GM18511 (cell line): ENCODE results near the gene PXMP4.
A peak's percentile ranks its signal among the peaks of the same experiment; 100 is the strongest.

Source experiments
- ATAC-seq: cut with Tn5 transposase; IDR thresholded peaks from one replicate; pipeline ENCODE4 v1.9.1; 2021; ENCODE audit warnings: mild to moderate bottlenecking, moderate library complexity; ENCODE audit not compliant: unreplicated experiment

The PXMP4 gene

DNA sequence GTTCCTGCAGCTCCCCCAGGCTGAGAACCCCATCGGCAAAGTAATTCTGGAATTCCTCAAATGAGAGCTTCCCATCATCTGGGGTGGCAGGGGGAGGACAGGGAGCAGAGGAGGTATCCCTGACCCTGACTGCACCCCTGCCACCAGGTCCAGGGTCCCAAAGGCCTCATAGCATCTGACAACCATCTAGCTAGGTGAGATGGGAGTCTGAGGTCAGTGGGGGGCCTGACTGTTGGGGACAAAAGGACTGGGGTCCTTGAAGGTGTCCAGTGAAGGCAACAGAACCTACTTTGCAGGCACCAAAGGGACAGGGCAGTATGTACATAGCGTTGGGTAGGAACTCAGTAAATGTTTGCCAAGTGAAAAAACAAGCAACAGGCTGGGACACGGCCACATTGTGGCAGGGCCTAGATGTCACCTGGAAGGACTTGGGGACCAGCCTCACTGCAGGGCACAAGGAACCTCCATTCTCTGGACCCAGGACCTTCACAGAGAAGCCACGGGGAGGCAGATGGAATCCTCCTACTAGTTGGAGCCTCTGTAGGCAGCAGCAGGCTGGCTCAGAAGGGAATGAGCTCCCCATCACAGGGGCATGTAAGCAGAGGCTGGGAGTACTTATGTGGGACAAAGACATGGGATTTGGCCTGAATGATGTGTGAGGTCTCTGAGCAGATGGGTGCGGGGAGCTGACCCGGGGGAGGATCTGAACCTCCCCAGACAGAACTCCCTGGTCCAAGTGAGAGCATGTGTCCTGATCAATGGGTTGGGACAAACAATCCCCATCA is 49.2 kb downstream of the PXMP4 start:
- ATAC-seq: no peak

DNA sequence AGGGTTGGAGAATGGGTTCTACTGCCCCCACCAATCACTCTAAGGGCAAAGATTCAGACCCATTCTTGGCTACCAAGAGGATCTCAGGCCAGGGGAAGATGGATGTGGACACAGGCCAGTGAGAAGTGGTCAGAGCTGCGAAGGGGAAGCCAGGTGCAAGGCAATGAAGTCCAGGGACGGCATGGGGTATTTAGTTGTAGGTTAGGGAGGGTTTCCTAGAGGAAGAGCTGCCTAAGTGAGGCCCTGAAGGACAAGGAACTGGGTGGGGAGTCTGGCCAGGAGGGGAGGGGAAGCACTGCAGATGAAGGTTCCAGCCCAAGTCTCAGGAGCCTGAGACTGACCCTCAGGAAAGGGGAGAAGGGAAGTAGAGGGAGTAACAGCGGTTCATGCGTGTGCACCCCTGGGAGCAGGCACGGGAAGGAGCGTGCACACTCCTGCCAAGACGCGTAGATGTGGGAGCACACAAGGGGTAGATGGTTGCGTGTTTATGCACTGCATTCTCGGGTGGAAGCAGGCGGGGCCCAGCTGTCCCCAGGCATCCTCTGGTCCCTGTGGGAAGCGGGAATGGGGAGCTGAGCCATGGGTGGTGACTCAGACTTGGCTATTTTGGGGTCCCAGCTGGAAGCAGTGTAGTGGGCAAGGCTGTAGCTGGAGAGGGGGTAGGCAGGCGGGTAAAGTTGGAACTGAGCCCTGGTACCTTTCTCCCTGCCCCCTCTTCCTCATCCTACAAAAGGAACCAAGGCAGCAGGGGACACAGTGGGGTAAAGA is 50.1 kb downstream of the PXMP4 start:
- ATAC-seq: no peak

DNA sequence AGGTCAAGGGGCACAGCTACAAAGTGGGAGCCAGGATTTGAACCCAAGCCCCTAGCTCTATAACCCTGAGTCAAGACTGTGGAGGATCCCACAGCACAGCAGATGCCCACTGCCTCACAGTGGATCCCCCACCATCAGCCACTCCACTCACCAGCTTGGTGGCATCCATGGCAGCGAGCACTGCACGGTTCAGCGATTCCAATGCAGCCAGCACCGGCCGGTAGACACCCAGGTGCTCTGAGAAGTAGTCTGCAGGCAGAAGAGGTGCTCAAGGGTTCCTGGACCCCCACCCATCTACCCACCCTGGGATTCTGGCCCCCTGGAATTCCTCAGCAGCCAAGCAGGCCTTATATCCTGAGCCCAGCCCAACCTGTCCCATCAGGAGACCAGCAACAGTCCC is 50.9 kb downstream of the PXMP4 start:
- no peak for ATAC-seq

DNA sequence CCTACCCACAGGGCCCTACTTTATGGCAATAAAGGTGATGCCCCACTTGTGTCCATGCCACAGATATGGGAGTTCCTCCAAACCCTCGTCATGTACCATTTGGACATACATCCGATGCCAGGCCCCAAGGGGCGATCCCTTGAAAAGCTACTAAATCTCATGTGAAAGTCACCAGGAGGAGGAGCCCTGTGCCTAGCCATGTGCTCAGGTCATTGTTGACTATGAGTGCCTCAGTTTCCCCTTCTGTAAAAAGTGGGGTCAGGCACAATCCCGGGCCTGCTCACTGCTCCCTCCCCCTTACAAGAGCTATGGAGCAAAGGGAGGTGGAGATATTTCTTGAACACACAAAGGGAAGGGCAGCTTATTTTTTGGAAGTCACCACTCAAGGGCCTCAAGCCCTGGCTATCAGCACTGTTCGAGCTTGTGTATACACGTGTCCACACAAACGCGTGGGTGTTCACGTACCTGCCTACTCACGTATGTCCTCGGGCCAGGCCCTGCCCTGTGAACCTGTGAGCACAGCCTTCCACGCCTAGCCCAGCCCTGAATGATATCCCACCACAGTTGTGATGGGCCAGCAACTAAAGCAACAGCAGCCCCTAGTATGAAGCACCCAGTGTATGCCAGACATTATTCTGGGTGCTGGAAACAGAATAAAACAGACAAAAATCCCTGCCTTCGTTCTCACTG is 51.5 kb downstream of the PXMP4 start:
- ATAC-seq: no peak

DNA sequence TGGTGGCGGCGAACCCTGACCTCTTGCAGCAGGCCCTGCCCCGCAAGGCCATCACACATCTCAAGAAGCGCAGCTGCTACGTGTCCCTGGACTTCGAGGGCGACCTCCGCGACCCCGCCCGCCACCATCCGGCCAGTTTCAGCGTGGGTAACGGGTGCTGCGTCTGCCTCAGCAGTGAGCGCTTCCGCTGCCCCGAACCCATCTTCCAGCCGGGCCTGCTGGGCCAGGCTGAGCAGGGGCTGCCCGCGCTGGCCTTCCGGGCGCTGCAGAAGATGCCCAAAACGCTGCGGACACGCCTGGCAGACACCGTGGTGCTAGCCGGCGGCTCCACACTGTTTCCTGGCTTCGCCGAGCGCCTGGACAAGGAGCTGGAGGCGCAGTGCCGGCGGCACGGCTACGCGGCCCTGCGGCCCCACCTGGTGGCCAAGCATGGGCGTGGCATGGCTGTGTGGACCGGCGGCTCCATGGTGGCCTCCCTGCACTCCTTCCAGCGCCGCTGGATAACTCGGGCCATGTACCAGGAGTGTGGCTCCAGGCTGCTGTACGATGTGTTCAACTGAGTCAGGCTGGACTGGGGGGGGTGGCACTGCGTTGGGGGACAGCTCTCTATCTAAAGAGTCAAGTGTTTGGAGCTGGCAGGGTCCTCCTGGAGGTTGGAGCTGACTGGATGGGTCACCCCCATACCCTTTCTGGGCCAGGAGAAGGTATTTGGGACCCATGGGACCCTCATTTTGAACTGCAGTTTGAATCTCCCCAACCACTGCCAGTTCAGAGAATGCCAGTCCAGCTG is 52.2 kb downstream of the PXMP4 start:
- ATAC-seq: peak; percentile 37

DNA sequence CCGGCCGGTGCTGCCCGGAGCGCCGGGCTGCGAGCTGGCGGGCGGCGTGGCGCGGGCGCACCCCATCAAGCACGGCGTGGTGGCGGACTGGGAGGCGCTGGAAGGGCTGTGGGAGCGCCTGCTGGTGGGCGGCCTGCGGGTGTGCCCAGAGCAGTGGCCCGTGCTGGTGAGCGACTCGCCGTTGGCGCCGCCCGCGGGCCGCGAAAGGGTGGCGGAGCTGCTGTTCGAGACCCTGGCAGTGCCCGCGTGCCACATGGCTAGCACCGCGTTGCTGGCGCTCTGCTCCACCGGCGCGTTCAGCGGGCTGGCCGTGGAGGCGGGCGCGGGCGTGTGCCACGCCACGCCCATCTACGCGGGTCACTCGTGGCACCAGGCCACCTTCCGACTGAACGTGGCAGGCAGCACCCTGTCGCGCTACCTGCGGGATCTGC is 52.9 kb downstream of the PXMP4 start:
- ATAC-seq: peak; percentile 14

DNA sequence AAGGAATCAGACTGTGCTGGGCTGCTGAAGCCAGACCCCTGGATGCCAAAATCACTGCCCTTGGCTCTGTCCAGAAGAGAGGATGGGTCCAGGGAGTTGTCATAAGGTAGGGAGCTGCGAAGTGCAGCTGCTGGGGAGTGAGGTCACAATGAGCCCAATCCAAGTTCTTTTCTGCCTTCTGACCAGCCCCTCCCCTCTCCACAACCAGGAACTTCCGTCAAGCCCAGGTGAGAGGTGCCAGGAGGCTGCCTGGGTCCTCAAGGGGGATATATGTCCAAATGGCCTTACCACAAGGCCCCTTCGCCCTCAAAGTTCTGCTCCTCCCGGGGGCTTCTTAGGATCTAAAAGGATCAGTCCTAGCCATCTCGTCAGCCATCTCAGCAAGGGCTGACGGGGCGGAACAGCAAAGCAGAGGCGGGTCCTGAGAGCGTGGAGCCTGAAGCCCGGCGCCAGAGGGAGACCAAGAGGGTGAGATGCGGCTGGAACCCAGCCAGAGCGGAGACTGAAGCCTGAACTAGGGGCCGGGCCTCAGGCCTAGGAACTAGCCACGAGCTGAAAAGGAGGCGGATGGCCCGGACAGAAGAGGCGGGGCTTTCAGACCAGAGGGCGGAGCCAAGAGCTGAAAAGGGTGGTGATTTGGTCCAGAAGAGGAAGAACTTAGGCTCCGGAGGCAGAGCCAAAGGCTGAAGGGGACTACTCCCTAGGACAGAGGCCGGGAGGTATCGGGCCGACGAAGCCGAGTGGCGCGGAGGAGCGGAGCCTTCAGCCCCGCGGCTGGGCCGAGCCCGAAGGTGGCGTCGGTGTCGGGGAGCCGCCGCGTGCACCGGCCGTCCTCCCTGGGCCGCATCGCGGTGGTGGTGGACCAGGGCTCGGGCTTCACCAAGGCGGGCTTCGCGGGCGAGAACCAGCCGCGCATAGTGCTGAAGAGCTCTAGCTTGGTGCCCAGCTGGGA is 53.5 kb downstream of the PXMP4 start, which contains the start of gene ACTL10:
TSS of gene ACTL10 (plus strand) at position 651 of the 952 bp plus-strand sequence. CDS start 555 bp downstream, outside the sequence.
- peak; percentile 71 for ATAC-seq

DNA sequence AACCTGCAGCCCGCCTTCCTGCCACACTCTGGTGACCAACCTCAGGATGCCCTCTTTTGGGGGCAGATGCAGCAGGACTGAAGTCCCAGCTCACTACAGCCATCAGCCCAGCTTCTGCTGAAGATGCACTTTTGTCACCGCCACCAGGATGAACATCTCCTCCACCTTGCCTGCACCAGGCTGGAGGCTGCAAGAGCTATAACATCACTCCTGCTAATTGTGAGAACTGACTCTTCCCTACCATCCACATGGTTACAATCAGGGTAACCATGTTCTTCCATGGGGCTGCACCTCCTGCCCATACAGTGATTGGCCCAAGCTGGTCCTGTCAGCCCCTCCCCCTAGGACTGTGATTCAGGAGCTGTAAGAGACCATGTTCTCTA is 55.4 kb downstream of the PXMP4 start:
- no peak for ATAC-seq

DNA sequence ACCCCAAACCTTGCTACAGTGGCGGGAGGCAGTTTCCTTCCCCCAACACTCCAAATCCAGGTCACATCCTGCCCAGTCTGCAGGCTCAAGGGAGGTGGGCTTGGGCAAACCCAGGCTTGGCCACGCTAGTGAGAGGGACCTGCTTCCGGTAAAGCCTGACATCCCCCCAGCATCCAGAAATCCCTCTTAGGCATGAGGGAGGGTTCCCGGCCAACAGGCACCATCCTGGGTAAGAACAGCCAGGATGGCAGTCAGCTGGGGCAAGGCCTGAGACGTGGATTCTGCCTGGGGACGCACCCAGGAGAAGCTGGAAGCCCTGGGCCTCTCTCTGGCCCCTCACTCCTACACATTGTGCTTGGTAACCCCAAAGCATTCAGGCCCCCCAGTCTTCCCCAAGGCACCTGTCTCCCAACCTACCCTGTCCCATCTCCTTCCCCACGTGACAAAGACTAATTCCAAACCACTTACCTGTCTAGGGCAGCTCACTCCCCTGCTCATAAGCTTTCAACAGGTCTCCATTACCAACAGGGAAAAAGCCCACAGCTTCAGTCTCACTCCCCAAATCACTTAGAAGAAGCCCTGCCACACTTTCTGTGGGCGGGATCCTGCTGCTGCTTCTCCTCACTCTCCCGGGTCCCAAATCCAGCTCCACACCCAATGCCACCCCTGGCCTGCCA is 55.9 kb downstream of the PXMP4 start:
- ATAC-seq: no peak

DNA sequence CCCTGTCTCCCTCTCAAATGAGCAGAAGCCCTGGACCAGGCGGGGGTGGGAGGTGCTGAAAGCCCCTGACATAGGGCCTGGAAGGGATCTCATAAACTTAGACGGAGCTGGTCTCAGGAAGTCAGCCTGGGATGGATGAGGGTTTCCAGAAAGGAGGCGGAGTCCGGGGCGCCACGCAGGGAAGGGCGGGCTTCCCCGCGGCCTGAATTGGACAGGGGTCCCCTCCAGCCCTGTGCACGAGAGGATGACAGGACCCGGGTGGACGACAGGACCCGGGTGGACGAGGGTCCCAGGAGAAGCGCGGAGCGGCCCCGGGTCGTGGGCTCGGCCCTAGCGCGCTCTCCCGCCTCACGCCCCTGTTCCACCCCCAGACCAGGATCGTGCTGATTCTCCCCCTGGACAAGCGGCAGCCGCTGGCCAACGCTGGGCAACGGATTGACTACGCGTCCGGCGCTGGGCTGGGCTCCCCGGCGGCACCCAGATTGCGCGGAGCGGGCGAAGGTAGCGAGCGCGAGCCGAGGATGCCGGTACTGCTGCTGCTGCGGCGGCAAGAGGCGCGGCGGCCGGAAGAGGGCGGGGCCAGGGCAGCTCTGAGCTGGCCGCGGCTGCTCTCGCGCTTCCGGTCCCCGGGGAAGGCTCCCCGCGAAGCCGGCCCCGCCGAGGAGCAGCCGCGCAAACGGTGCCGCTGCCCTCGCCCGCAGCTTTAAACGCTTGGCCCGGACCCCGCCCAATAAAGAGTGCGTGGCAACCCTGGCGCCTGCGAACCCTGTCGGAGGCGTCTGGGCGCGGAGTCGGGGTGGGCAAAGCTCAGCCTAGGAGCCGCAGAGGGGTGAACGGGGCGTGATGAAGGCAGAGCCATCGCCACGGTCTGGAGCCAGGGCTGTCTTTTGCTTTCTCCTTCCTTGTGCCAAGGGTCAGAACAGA is 56.7 kb downstream of the PXMP4 start:
- peak; percentile 45 for ATAC-seq

DNA sequence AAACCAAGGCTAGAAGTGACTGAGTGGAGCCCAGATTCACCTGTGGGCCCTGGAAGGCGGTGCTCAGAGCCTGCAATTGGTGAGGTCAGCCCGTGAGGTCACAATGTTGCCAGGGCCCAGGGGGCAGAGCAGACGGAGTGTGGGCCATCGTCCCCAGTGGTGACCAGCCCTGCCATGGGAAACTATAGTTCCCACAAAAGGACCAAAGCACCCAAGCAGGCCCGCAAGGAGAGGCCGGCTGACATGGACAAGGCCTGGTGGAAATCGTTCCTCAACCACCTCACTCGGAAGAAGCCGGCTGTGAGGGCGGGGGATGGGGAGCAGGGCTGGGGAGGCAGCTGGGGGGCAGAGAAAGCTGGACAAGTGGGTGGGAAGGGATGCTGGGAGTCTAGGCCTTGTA is 57.9 kb downstream of the PXMP4 start, which contains the start of gene C20orf144:
TSS of gene C20orf144 (plus strand) at position 156 of the 400 bp plus-strand sequence. CDS start at position 175, 19 bp downstream.
- no peak for ATAC-seq

DNA sequence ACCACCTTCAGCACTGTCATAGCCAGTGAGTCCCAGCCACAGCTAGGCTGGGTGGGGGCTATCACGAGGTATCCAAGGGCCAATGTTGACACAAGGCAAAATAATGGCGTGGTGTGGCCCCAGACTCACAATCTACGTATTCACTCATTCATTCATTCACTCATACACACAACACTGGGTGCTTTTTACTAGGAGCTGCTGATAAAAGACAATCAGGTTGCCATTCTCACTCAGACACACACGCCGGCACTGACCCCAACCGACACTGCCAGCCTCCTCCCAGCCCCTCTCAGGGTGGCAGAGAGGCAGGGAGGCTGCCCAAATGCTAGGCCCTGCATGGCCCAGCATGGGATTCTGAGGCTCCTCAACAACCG is 59.4 kb downstream of the PXMP4 start:
- no peak for ATAC-seq

DNA sequence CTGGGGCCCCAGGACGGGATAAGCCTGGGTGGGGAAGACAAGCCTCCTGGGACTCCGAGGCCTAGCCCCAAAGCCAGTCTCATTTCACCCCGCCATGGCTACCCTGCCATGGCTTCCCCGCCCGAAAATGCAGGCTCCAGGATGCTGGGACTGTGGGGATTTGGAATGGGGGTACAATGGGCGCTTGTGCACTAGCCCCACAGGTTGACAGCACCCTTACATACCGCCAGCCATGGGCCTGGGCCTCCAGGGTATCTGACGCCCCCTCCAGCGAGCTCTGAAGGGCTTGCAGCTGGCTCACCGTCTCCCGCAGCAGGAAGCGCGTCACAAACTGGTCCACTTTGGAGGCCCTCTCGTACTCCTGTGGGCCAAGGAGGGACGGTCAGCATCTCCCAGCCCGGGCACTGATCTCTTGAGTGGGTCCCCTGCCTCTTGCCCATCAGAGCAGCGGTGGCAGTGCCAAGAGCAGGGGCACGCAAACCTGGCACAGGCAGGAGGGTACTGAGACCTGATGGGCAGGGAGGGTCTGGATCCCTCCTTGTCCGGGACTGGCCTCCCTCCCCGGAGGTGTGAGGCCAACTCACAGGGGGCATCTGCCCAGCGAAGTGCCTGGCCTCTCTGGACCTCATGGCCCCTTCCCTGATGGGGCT is 60.0 kb downstream of the PXMP4 start:
- no peak for ATAC-seq

DNA sequence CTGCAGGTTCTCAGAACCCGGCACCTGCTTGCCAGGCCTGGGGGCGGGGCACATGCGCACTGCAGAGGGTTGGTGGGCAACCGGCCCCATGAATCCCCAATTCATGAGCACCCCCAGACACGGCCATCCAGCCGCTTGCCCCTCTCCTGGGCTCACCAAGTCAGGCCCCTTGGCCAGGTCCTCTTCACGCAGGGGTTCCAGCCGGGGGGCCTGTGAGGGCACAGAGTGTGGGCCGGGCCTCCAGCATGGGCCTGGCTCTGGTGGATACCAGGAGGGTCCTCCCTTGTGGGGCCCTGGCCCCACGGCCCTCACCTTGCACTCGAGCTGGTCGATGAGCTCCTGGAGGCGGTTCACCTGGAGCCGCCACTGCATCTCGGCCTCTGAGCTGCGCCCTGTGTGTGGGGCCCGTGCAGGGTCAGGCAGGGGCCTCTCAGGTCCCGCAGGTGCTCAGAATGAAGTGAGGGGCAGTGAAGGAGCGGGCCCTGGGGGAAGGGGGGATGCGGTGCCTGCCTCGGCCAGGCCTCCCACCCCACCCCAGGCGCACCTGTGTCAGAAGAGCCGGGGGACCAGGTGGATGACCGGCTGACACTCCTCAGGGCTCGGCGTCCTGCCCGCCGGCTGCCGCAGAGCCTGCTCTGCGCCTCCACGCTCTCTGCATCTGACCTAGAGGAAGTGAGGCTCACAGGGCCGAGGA is 60.6 kb downstream of the PXMP4 start:
- ATAC-seq: no peak

DNA sequence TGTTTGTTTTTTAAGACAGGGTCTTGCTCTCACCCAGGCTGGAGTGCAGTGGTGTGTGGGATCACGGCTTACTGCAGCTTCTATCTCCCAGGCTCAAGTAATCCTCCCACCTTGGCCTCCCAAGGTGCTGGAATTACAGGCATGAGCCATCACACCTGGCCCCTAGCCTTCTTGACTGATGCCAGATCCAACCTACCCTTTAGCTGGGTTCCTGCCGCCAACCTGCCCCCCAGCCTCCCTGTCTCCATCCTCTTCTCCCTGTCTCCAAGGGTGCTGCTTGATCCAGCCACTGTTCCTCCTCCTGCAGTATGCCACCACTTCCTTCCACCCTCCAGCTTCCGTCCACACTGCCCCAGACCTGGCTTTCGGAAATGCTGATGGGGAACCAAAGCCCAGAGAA is 61.2 kb downstream of the PXMP4 start:
- ATAC-seq: no peak

DNA sequence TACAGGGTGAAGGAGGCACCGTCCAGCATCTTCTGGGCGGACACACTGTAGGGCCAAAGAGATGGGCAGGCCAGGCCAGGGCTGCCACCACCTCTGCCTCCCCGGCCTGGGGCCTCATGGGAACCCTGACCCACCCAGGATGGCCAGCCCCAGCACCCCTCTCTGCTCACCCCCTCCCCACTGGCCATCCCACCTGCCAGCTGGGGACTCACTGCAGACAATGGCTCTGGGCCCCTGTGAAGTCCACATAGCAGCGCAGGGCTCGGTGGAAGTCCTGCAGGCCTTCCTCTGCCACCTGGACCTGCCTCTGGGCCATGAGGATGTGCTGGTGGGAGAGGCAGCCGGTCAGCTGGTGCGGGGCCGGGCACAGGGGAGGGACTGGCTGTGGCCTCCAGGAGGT is 61.6 kb downstream of the PXMP4 start:
- ATAC-seq: no peak

DNA sequence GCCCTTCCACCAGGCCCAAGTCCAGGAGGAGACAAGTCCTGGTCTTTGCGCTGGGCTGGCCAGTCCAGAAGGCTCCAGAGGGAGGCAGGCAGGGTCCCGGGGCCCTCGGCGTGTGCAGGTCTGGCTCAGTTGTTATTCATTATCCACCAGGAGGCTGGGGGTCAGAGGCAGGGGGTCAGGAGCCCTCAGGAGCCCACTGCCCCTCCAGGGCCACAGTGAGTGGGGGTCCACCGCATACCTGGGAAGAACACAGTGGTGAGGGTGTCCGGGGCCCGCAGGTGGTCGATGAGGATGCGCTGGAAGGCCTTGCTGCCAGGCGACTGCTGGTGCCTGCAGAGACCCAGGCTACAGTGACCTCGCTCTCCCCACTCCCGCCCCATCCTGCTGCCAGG is 62.4 kb downstream of the PXMP4 start:
- ATAC-seq: no peak
